Heart left ventricle (tissue), 13 donors: ENCODE measurements around the gene LAG3.

Source experiments
- POLR2A ChIP-seq, 2 donors: fragments of 450-650 bp; IDR thresholded peaks; one replicate each; pipeline ENCODE4 v1.6.1; 2017; ENCODE audit warnings: antibody characterized with exemption in 2 of 2, mild to moderate bottlenecking in 2 of 2, moderate library complexity in 2 of 2
- TF ChIP-seq, protein P1 (sequence below), 12 donors: fragments of 200-600 bp; sonication (generic) in 4 of 12; IDR thresholded peaks; one replicate each; pipeline versions ENCODE4 v1.5.0 to v1.8.0; 2018 to 2022; ENCODE audit warnings: antibody characterized with exemption in 12 of 12, mild to moderate bottlenecking in 5 of 12
- donor health status: ischemic (EF 13 %, LVEDD 7.1; RV severe dilation, severe dysfunction).
- donor health status: DM: no; HTN: yes; CAD: no.
- donor health status: DM: no; HTN: no; CAD: no.
- donor health status: ischemic (EF 25% LVEDD 6.9; RV normal size, moderate dysfunction).
- donor health status: ischemic (EF 25% LVEDD 5.7; RV mildly dilated, moderate dysfunction).
- donor health status: ischemic (EF 35%, LVEDD 5.7; RV mildly dilated, moderate dysfunction).
- donor health status: nonischemic (EF 11% LVEDD 7.7; RV severe dilation, severe dysfunction).
- donor health status: DM: yes; HTN: yes; CAD: no.
- donor health status: PGD.
- donor health status: ischemic (EF 29% LVEDD 5.4; RV normal size, mild dysfunction).
- donor health status: nonischemic (EF 23%, LVEDD 6.1; RV moderate dilation, normal function).

DNA sequence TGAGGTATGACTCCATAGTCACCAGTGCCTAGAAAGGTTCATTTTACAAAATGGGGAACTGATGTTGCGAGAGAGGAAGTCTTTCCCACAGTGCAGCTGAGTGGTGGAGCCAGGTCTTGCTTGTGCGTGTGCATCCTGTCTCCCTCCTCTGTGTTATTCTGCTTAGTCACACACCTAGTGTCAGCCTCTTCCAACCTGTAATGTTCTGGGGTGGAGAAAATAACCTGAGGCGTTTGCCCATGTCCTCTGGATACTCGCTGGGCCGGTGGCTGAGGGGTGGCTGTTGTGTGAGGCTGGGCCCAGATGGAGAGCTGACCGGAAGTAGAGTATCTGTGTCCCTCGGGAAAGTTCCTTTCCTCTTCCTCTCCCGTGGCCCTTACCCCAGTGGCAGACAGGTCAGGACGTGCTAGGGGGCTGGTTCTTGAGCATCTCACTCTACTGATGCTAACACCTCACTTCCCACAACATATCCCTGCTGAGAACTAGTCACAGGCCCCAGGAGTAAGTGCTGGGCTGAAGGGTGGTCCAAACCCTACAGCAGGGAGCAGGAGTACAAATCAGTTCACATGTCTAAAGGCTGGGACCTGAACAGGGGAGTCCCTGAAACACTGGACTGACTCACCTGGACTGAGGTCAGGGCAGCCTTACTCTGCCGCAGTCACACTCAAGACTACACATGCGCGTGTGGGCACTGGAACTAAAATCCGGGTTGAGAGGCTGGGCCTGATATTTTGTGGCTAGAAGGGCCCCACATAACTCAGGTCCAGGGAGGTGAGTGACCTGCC, 26.4 kb upstream of the LAG3 start:
- TF ChIP-seq, protein P1, sequence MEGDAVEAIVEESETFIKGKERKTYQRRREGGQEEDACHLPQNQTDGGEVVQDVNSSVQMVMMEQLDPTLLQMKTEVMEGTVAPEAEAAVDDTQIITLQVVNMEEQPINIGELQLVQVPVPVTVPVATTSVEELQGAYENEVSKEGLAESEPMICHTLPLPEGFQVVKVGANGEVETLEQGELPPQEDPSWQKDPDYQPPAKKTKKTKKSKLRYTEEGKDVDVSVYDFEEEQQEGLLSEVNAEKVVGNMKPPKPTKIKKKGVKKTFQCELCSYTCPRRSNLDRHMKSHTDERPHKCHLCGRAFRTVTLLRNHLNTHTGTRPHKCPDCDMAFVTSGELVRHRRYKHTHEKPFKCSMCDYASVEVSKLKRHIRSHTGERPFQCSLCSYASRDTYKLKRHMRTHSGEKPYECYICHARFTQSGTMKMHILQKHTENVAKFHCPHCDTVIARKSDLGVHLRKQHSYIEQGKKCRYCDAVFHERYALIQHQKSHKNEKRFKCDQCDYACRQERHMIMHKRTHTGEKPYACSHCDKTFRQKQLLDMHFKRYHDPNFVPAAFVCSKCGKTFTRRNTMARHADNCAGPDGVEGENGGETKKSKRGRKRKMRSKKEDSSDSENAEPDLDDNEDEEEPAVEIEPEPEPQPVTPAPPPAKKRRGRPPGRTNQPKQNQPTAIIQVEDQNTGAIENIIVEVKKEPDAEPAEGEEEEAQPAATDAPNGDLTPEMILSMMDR (IDR thresholded peaks at IDR 0.05) = no peak
- no peak for TF ChIP-seq POLR2A (IDR thresholded peaks at IDR 0.05)
